GM12878 (cell line): ENCODE results near the gene PRR5. TPM values are rescaled to one million over a fixed set of nuclear protein-coding genes. Genes with fewer than 3 reads are reported as not detected.

Experiments used
- ATAC-seq: fragments of 200-7000 bp; cut with Tn5 transposase; 3 replicates; pipeline ENCODE4 v1.9.1; 2020; ENCODE audit warnings: mild to moderate bottlenecking, moderate library complexity
- BruUV-seq: library from RNA; stranded (reverse); fragments of 400-500 nt; replicated peaks from 2 replicates; lab custom pipeline; 2021; lab: Mats Ljungman, UMichigan
- CTCF ChIA-PET: fragments of 300-600 bp; sonication (Branson Sonifier 250); formaldehyde crosslinking; extraction: SDS; loops from one replicate; lab custom pipeline; 2021; ENCODE audit warnings: inconsistent platforms; lab: Yijun Ruan, JAX
- POLR2A ChIA-PET: fragments of 350-600 bp; formaldehyde crosslinking; extraction: SDS; loops from one replicate; lab custom pipeline; 2021; ENCODE audit warnings: inconsistent platforms; lab: Charles Lee
- RAD21 ChIA-PET: fragments of 300-600 bp; sonication (Branson Sonifier 250); formaldehyde crosslinking; loops from one replicate; lab custom pipeline; 2023; ENCODE audit warnings: antibody characterized with exemption; ENCODE audit not compliant: unreplicated experiment; lab: Charles Lee
- SMC1A ChIA-PET: fragments of 300-600 bp; sonication (Branson Sonifier 250); formaldehyde crosslinking; loops from one replicate; lab custom pipeline; 2023; ENCODE audit not compliant: unreplicated experiment, uncharacterized antibody; lab: Charles Lee
- DNase-seq: peaks from one replicate; pipeline ENCODE4 v3.0.0-alpha.2; 2011; ENCODE audit warnings: low read depth, low spot score
- FAIRE-seq: peaks from 3 replicates; lab custom pipeline; 2011; peaks lifted over from hg19 to GRCh38; lab: Jason Lieb, UNC
- H2AFZ ChIP-seq: 2 replicates; pipeline ENCODE4 v1.6.0; 2011; ENCODE audit warnings: low read depth, low read length, control low read depth; ENCODE audit not compliant: control insufficient read depth
- H3K27ac ChIP-seq: 2 replicates; pipeline ENCODE4 v1.5.1; 2011; ENCODE audit warnings: control low read depth; ENCODE audit not compliant: control insufficient read depth, insufficient read depth
- H3K27me3 ChIP-seq, 2 experiments: replicated peaks in 1 of 2; 2 replicates each; pipeline versions ENCODE4 v1.6.0 to v1.6.1; 2011; ENCODE audit warnings: low read length in 1 of 2; ENCODE audit not compliant: control insufficient read depth in 2 of 2, insufficient read depth in 2 of 2
- H3K36me3 ChIP-seq, 2 experiments: 2 replicates each; pipeline ENCODE4 v1.5.1; 2011; ENCODE audit warnings: low read length in 1 of 2; ENCODE audit not compliant: control insufficient read depth in 2 of 2, insufficient read depth in 2 of 2
- H3K4me1 ChIP-seq: 2 replicates; pipeline ENCODE4 v1.6.1; 2011; ENCODE audit warnings: mild to moderate bottlenecking, low read length, moderate library complexity, mixed read lengths; ENCODE audit not compliant: control insufficient read depth, insufficient read depth
- H3K4me2 ChIP-seq: 2 replicates; pipeline ENCODE4 v1.6.0; 2011; ENCODE audit warnings: control low read depth; ENCODE audit not compliant: control insufficient read depth, insufficient read depth
- H3K4me3 ChIP-seq: fragments of 200-600 bp; sonication (generic); 2 replicates; pipeline ENCODE4 v1.5.1; 2016
- H3K79me2 ChIP-seq: 2 replicates; pipeline ENCODE4 v1.6.0; 2011; ENCODE audit warnings: low read length; ENCODE audit not compliant: control insufficient read depth, insufficient read depth
- H3K9ac ChIP-seq: 2 replicates; pipeline ENCODE4 v1.8.0; 2011; ENCODE audit warnings: low read length, control low read depth, mixed read lengths; ENCODE audit not compliant: control insufficient read depth, insufficient read depth
- H3K9me3 ChIP-seq: replicated peaks from 3 replicates; pipeline ENCODE4 v1.5.1; 2011; ENCODE audit warnings: mild to moderate bottlenecking, low read length; ENCODE audit not compliant: control insufficient read depth, insufficient read depth
- H4K20me1 ChIP-seq: 2 replicates; pipeline ENCODE4 v1.6.0; 2011; ENCODE audit not compliant: control insufficient read depth, insufficient read depth
- HSF1 ChIP-seq: fragments of 150-350 bp; IDR thresholded peaks from 2 replicates; pipeline ENCODE4 v1.6.1; 2014; ENCODE audit warnings: mild to moderate bottlenecking, low read depth, low read length
- KLF5 ChIP-seq: fragments of 450-650 bp; IDR thresholded peaks from 2 replicates; pipeline ENCODE4 v1.6.1; 2014; ENCODE audit warnings: mild to moderate bottlenecking; ENCODE audit not compliant: partially characterized antibody
- PKNOX1 ChIP-seq: fragments of 450-650 bp; IDR thresholded peaks from 2 replicates; pipeline ENCODE4 v1.6.1; 2016; ENCODE audit warnings: mild to moderate bottlenecking
- POLR2A ChIP-seq: IDR thresholded peaks from 2 replicates; pipeline ENCODE4 v1.6.1; 2011; ENCODE audit warnings: low read depth, mild to moderate bottlenecking, low read length
- RAD51 ChIP-seq: fragments of 450-650 bp; IDR thresholded peaks from 2 replicates; pipeline ENCODE4 v1.6.1; 2016; ENCODE audit warnings: moderate library complexity, mild to moderate bottlenecking, inconsistent platforms
- RCOR1 ChIP-seq: conservative IDR thresholded peaks from 2 replicates; pipeline ENCODE4 v1.6.1; 2012; ENCODE audit warnings: low read depth, low read length, improper control_type of control experiment
- ZNF207 ChIP-seq: fragments of 450-650 bp; IDR thresholded peaks from 2 replicates; pipeline ENCODE4 v1.6.1; 2014; ENCODE audit warnings: antibody characterized with exemption, mild to moderate bottlenecking, borderline replicate concordance
- ZNF622 ChIP-seq: fragments of 450-650 bp; IDR thresholded peaks from 2 replicates; pipeline ENCODE4 v1.6.1; 2017; ENCODE audit warnings: mild to moderate bottlenecking, inconsistent platforms
- WGBS: methylation state at CpG from one replicate; pipeline ENCODE4 v1.1.6; 2016; ENCODE audit warnings: low lambda C conversion rate; ENCODE audit not compliant: insufficient replicate concordance, insufficient coverage; ENCODE audit errors: missing lambda C conversion rate; 5-methylcytosine and 5-hydroxymethylcytosine counted together
- in situ Hi-C: fragments of 300-500 bp; cut with MboI; formaldehyde crosslinking; loops from 9 replicates; pipeline ENCODE4 v1.14.3; 2018; ENCODE audit warnings: mixed read lengths
- intact Hi-C: fragments of 100-400 bp; cut with micrococcal nuclease; formaldehyde crosslinking; loops from one replicate; pipeline ENCODE4 v1.14.2; 2022; ENCODE audit not compliant: unreplicated experiment
- polyA plus RNA-seq, 11 experiments: library from polyadenylated mRNA; depleted of rRNA in 4 of 11; unstranded in 6 of 11; stranded (reverse) in 5 of 11; fragments of >200 nt; fragmentation: Nextera tagmentation in 4 of 11; fragmentation: Illumina TruSeq in 1 of 11; extraction: Ambion mirVana in 4 of 11; extraction: Trizol in 1 of 11; gene quantifications; 1 replicate in 1 of 11; 2 replicates in 10 of 11; pipeline versions ENCODE4 v1.2.1 to v1.2.3, GENCODE V29; 2011 to 2016; ENCODE audit warnings: inconsistent platforms in 2 of 11, missing spikeins in 2 of 11, low read depth in 1 of 11
- total RNA-seq, 4 experiments: library from RNA; depleted of rRNA in 3 of 4; stranded (reverse); fragments of >200 nt in 3 of 4; fragmentation: Illumina TruSeq in 1 of 4; extraction: Trizol in 1 of 4; gene quantifications; 2 replicates each; pipeline versions ENCODE4 v1.2.1 to v1.2.3, GENCODE V29; 2013 to 2021

PRR5 gene
- total and polyA plus RNA-seq, 10 of the 15 experiments (the other 5 are each of a cell fraction or from before 2014, with no cell fraction given): 0.03 to 9.4 (median 1.5) TPM

- no TSS peak for BruUV-seq
- H3K4me3 ChIP-seq: no peak overlapping the region
- H3K27me3 ChIP-seq: peaks cover 0 to 8% of the 10 kb centered on the region in 2 experiments; a peak in 1 of 4 replicates
- no peak overlapping the region for H3K9ac ChIP-seq
- intact Hi-C loops (no loop called here), in situ Hi-C loops (no loop called here)
- no peaks in the 10 kb centered on the region for H4K20me1 ChIP-seq
- ChIA-PET CTCF (interaction anchor here (1.6 kb wide), 1 partner anchor 19 kb away, joined by 6 read pairs; no protein-coding TSS in a partner anchor), POLR2A (no interaction called here), SMC1A (interaction anchor here (0.8 to 1.8 kb wide), 4 partner anchors 14 to 22 kb away, joined by 3 read pairs; no protein-coding TSS in a partner anchor)
- no peak overlapping the region for H2AFZ ChIP-seq
- H3K36me3 ChIP-seq: no peaks in the 10 kb centered on the region
- no peaks in the 10 kb centered on the region; the same call in none of the 2 replicates for H3K4me1 ChIP-seq
- no peaks in the 10 kb centered on the region for H3K79me2 ChIP-seq
- ATAC-seq: no peak
- H3K9me3 ChIP-seq: no peaks in the 10 kb centered on the region
- H3K4me2 ChIP-seq: no peak overlapping the region
- no peak for TF ChIP-seq HSF1
- no peak for TF ChIP-seq PKNOX1
- TF ChIP-seq, all 136 proteins: peak for 0
- no peak overlapping the region for H3K27ac ChIP-seq
- RAD21 ChIA-PET: interaction anchor here (1.5 kb wide), 1 partner anchor 19 kb away, joined by 4 read pairs; no protein-coding TSS in a partner anchor
- no peak for FAIRE-seq
- WGBS: 60% methylated on average over 4 of the region's 4 CpGs
- no peak for DNase-seq
These were observed 3.0 kb downstream of the PRR5 start for GRCh38 chr22:44705022-44705297.

- ChIA-PET POLR2A (no interaction called here), CTCF (interaction anchor here (1.2 kb wide), 1 partner anchor 32 kb away, joined by 3 read pairs; no protein-coding TSS in a partner anchor)
- peaks cover 0 to 8% of the 10 kb centered on the region in 2 experiments; a peak in 1 of 4 replicates for H3K27me3 ChIP-seq
- WGBS: 72% methylated on average over 8 of the region's 8 CpGs
- in situ Hi-C loops: no loop called here
- H2AFZ ChIP-seq: no peak overlapping the region
- TF ChIP-seq RCOR1 (no peak), POLR2A (no peak), ZNF622 (no peak), RAD51 (no peak), KLF5 (no peak), ZNF207 (no peak)
- TF ChIP-seq, all 136 proteins: peak for 0
- RAD21 ChIA-PET: no interaction called here
- no peaks in the 10 kb centered on the region for H3K79me2 ChIP-seq
- no peak overlapping the region for H3K27ac ChIP-seq
- H3K36me3 ChIP-seq: no peaks in the 10 kb centered on the region
- no peak overlapping the region for H3K4me2 ChIP-seq
- FAIRE-seq: no peak
- no peak overlapping the region for H3K9ac ChIP-seq
- H3K4me3 ChIP-seq: no peak overlapping the region
- no peaks in the 10 kb centered on the region for H4K20me1 ChIP-seq
- peaks cover 8% of the 10 kb centered on the region for H3K4me1 ChIP-seq
- no TSS peak for BruUV-seq
- no peak for ATAC-seq
- intact Hi-C loops: no loop called here
- H3K9me3 ChIP-seq: no peaks in the 10 kb centered on the region
- SMC1A ChIA-PET: interaction anchor here (0.9 kb wide), 1 partner anchor 7 kb away, joined by 3 read pairs; no protein-coding TSS in a partner anchor
- no peak for DNase-seq
These were observed 4.5 kb downstream of the PRR5 start for GRCh38 chr22:44706488-44706887.
